OCI-LY1 (cell line): ENCODE measurements around the gene PACRG.

Source experiments
- H2AFZ ChIP-seq: fragments of 200-600 bp; sonication (generic), shearing (Covaris generic); 2 replicates; pipeline ENCODE4 v1.6.0; 2014; ENCODE audit warnings: antibody characterized with exemption, mild to moderate bottlenecking, low read length
- H3F3A ChIP-seq: fragments of 200-600 bp; sonication (generic), shearing (Covaris generic); 2 replicates; pipeline ENCODE4 v1.6.0; 2014; ENCODE audit warnings: mild to moderate bottlenecking, antibody characterized with exemption, low read length, moderate library complexity; ENCODE audit not compliant: insufficient read depth
- H3K27ac ChIP-seq: fragments of 200-600 bp; sonication (generic); 2 replicates; pipeline ENCODE4 v1.5.1; 2014; ENCODE audit warnings: low read length, mixed run types, mild to moderate bottlenecking, low read depth; ENCODE audit not compliant: poor library complexity, severe bottlenecking
- H3K27me3 ChIP-seq: fragments of 200-600 bp; sonication (generic); 2 replicates; pipeline ENCODE4 v1.6.0; 2014; ENCODE audit warnings: antibody characterized with exemption, mild to moderate bottlenecking, low read length, moderate library complexity; ENCODE audit not compliant: insufficient read depth
- H3K36me3 ChIP-seq: fragments of 200-600 bp; sonication (generic); 2 replicates; pipeline ENCODE4 v1.6.1; 2014; ENCODE audit warnings: mild to moderate bottlenecking, antibody characterized with exemption, low read length, moderate library complexity, mixed read lengths; ENCODE audit not compliant: insufficient read depth
- H3K4me1 ChIP-seq: fragments of 200-600 bp; sonication (generic); 2 replicates; pipeline ENCODE4 v1.5.1; 2014; ENCODE audit warnings: mild to moderate bottlenecking, low read length, moderate library complexity; ENCODE audit not compliant: insufficient read depth, severe bottlenecking
- H3K4me2 ChIP-seq: fragments of 200-600 bp; sonication (generic), shearing (Covaris generic); 2 replicates; pipeline ENCODE4 v1.6.1; 2014; ENCODE audit warnings: low read length
- H3K4me3 ChIP-seq: fragments of 200-600 bp; sonication (generic); 2 replicates; pipeline ENCODE4 v1.5.1; 2014; ENCODE audit warnings: low read length, low read depth, mild to moderate bottlenecking, mixed read lengths; ENCODE audit not compliant: poor library complexity, severe bottlenecking
- H3K79me2 ChIP-seq: fragments of 200-600 bp; shearing (Covaris generic); 2 replicates; pipeline ENCODE4 v1.6.1; 2016; ENCODE audit warnings: mixed run types, low read length, mixed read lengths; ENCODE audit not compliant: insufficient read depth
- H3K9ac ChIP-seq: fragments of 200-600 bp; sonication (generic), shearing (Covaris generic); 2 replicates; pipeline ENCODE4 v1.6.1; 2014; ENCODE audit warnings: mild to moderate bottlenecking, low read length, mixed read lengths
- H3K9me2 ChIP-seq: fragments of 200-600 bp; sonication (generic), shearing (Covaris generic); 2 replicates; pipeline ENCODE4 v1.6.1; 2014; ENCODE audit warnings: low read depth, mild to moderate bottlenecking, low read length, mixed read lengths
- H3K9me3 ChIP-seq: fragments of 200-600 bp; shearing (Covaris generic); 2 replicates; pipeline ENCODE4 v1.6.1; 2014; ENCODE audit warnings: low read length, mixed read lengths
- H4K20me1 ChIP-seq: fragments of 200-600 bp; sonication (generic), shearing (Covaris generic); 2 replicates; pipeline ENCODE4 v1.6.0; 2016; ENCODE audit warnings: mild to moderate bottlenecking, low read length; ENCODE audit not compliant: insufficient read depth
- EZH2 ChIP-seq: fragments of 200-600 bp; sonication (generic), shearing (Covaris generic); IDR thresholded peaks from 2 replicates; pipeline ENCODE4 v1.8.0; 2017; ENCODE audit warnings: borderline replicate concordance, mixed run types, mild to moderate bottlenecking, antibody characterized with exemption, low read length, moderate library complexity, mixed read lengths
- TF ChIP-seq, protein P1 (sequence below): fragments of 200-600 bp; sonication (generic), shearing (Covaris generic); IDR thresholded peaks from 2 replicates; pipeline ENCODE4 v1.5.1; 2017; ENCODE audit warnings: mild to moderate bottlenecking, antibody characterized with exemption, low read length, moderate library complexity, mixed read lengths

Gene PACRG

DNA sequence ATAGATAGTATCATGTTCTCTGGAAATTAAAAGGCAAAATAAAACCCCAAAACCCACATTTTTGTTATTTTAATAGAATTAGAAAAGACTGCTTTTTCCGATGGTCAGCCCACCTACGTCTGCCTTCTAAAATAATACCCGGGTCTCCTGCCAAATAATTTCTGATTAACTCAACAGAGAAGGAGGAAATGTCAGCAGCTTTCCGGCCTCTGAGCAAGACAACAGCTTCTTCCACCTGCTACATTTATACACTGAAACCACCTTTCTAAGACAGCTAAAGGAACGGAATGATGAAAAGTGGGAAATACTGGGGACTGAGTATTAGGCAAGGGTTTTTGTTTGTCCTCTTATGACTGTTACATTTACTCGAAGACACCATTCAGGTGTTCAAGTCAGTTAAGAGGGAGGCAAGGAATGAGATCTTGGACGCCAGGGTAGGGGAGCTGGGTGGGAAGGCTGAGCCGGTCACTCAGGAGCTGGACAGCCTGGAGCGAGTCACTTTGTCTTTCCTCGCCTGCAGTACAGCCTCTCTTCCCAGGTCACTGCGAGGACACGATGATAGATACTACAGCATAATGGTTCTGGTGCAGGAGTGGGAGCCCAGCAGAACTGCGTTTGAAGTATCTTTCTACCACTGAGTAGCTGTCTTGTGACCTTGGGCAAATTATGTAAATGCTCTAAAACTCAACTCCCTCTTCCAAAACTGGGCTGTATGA, 590.5 kb downstream of the PACRG start:
- H4K20me1 ChIP-seq: no peaks in the 10 kb centered on the region
- H3K36me3 ChIP-seq: no peaks in the 10 kb centered on the region
- H3K79me2 ChIP-seq: no peaks in the 10 kb centered on the region
- no peaks in the 10 kb centered on the region for H3K9me3 ChIP-seq
- H3K27ac ChIP-seq: no peak overlapping the region
- no peak overlapping the region for H3K9ac ChIP-seq
- H3K4me3 ChIP-seq: no peak overlapping the region
- TF ChIP-seq, protein P1, sequence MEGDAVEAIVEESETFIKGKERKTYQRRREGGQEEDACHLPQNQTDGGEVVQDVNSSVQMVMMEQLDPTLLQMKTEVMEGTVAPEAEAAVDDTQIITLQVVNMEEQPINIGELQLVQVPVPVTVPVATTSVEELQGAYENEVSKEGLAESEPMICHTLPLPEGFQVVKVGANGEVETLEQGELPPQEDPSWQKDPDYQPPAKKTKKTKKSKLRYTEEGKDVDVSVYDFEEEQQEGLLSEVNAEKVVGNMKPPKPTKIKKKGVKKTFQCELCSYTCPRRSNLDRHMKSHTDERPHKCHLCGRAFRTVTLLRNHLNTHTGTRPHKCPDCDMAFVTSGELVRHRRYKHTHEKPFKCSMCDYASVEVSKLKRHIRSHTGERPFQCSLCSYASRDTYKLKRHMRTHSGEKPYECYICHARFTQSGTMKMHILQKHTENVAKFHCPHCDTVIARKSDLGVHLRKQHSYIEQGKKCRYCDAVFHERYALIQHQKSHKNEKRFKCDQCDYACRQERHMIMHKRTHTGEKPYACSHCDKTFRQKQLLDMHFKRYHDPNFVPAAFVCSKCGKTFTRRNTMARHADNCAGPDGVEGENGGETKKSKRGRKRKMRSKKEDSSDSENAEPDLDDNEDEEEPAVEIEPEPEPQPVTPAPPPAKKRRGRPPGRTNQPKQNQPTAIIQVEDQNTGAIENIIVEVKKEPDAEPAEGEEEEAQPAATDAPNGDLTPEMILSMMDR: no peak
- no peak for TF ChIP-seq EZH2
- no peak overlapping the region for H3K4me2 ChIP-seq
- H3F3A ChIP-seq: no peaks in the 10 kb centered on the region
- no peak overlapping the region for H2AFZ ChIP-seq
- no peaks in the 10 kb centered on the region; the same call in none of the 2 replicates for H3K27me3 ChIP-seq
- no peaks in the 10 kb centered on the region for H3K9me2 ChIP-seq
- no peaks in the 10 kb centered on the region for H3K4me1 ChIP-seq

DNA sequence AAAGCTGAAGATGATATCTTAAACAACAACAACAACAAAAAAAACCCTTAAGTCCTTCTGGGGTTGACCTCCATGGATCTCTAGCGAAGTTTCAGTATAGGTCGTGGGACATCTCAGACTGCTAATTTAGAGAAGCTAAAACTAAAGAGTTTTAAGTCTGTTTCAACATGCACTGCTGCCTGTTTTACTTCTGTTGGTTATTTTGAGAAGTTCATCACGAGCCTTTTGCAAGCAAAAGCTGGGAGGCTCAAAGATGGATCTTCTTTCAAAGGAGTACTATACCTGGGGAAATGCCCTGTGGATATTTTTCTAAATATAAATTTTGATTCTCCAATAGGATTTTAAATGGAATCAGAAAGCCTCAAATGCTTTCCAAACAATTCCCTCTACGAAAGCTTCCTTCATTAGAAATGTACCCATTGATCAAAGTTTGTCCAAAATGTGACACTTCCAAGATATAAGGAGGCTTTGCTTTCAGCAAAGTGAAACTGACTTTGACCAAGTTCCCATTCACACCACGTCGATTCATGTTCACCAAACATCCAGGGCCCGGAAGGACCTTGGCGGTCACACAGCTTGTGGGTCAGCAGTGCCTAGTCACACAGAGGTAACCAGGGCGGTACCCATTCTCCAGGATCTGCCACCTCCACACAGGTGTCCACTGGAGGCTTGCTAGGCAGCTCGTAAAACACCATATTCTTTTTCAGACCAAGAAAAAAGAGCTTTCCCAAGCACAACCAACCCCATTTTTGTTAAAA, 592.0 kb downstream of the PACRG start:
- Histone ChIP-seq H3K4me2 (no peak overlapping the region), H3K27ac (no peak overlapping the region)
- TF ChIP-seq EZH2: no peak
- TF ChIP-seq, protein P1: no peak

GRCh38 chr6:163320402-163320801, 592.6 kb downstream of the PACRG start:
- no peaks in the 10 kb centered on the region for H3K36me3 ChIP-seq
- no peak overlapping the region for H2AFZ ChIP-seq
- H3K9me3 ChIP-seq: no peaks in the 10 kb centered on the region
- H3K27me3 ChIP-seq: peaks cover 4% of the 10 kb centered on the region
- no peak overlapping the region for H3K27ac ChIP-seq
- no peak overlapping the region for H3K9ac ChIP-seq
- no peaks in the 10 kb centered on the region for H3K4me1 ChIP-seq
- H4K20me1 ChIP-seq: no peaks in the 10 kb centered on the region
- H3K9me2 ChIP-seq: no peaks in the 10 kb centered on the region
- H3F3A ChIP-seq: no peaks in the 10 kb centered on the region
- H3K4me3 ChIP-seq: no peak overlapping the region
- no peak for TF ChIP-seq EZH2
- TF ChIP-seq, protein P1: no peak
- H3K79me2 ChIP-seq: no peaks in the 10 kb centered on the region
- no peak overlapping the region for H3K4me2 ChIP-seq

More for the DNA sequence above, 592.0 kb downstream of the PACRG start:
- Histone ChIP-seq H2AFZ (no peak overlapping the region), H3K4me1 (no peaks in the 10 kb centered on the region), H3K4me3 (no peak overlapping the region), H3K9me2 (no peaks in the 10 kb centered on the region), H3K9me3 (no peaks in the 10 kb centered on the region), H3K9ac (no peak overlapping the region), H4K20me1 (no peaks in the 10 kb centered on the region), H3K27me3 (peaks cover 4% of the 10 kb centered on the region), H3K79me2 (no peaks in the 10 kb centered on the region), H3F3A (no peaks in the 10 kb centered on the region), H3K36me3 (no peaks in the 10 kb centered on the region)
